ENCODE results near the gene PRIMA1.

The PRIMA1 gene

GRCh38 chr14:93794756-93795155 lies 6.5 kb upstream of the PRIMA1 start:
- DNase-seq (ENCODE audit: low spot score) = no peak

GRCh38 chr14:93793555-93794324 lies 5.5 kb upstream of the PRIMA1 start:
- DNase-seq (ENCODE audit: low spot score) = no peak

GRCh38 chr14:93792391-93792790 lies 4.1 kb upstream of the PRIMA1 start:
- no peak for DNase-seq (ENCODE audit: low spot score)

DNA sequence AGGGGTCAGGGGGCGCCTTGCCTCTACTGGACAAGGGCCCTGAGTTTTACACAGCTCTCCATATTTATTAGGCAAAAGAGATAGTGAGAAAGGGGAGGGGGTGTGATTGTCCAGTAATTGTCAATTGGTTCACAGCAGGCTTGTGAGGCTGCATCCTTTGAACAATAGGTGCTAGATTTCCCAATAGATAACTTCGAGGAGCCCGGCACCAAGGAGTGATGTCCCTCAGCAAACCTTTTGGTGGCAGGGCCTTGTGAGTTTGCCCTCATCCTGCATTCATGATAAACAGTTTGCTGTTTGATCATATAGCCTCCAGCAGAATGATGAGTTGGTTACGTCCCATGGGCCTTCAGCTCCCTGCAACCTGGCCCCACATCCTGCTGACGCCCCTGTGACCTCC lies 2.7 kb upstream of the PRIMA1 start:
- DNase-seq (ENCODE audit: low spot score) = no peak

- no peak for DNase-seq (ENCODE audit: low spot score)
These were observed 1.2 kb upstream of the PRIMA1 start for GRCh38 chr14:93789228-93790130.

DNA sequence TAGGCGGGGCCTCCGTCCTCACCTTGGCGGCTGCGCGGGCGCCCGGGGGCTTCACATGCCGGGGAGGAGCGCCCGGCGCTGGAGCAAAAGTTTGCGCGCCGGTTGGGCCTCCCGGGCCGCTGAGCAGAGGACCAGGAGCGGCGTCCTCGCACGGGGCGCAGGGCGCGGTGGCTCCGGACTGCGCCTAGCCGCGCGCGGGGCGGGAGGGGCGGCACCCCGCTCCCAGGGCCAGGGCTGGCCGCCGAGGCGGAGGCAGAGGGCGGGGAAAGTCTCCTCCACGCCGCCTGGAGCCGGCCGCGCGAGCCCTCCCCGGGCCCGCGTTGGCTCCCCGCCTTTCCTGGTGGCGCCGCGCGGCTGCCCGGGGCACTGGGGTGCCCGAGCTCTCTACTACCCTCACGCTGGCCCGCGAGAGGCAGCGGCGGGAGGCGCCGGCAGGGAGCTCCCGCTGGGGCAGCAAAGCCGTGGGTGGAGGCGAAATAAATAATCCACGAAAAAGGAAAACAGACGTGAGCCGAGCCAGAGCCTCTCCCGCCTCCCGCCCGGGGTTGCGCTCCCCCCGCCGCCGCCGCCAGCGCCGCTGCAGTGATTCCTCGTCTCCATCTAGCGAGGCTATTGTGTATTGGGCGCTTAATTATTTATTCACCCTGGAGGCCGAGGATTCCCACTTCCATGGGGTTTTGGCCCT lies 400 bp upstream of the PRIMA1 start:
- peak; percentile 28 for DNase-seq (ENCODE audit: low spot score)

GRCh38 chr14:93787465-93788292 lies 606 bp downstream of the PRIMA1 start:
- no peak for DNase-seq (ENCODE audit: low spot score)

DNA sequence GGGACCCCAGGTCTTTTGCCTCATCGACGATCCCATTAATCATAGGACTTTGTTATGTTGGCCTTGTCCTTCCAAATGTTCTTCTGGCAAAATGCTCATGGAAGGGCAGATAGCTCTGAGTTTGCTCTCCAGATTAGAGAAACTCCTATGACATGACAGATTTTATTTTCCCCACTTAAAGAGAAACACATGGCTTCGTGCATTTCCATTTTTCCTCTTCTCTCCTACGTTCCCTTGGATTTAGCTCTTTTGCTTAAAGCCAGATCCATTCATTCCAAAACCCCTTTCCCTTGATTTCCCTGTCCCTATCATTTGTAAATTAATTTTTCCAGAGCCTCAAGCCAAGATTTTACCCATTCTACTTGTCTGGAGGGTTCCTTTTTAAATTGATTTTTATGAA lies 2.9 kb downstream of the PRIMA1 start:
- no peak for DNase-seq (ENCODE audit: low spot score)

- no peak for DNase-seq (ENCODE audit: low spot score)
These were observed 3.4 kb downstream of the PRIMA1 start for GRCh38 chr14:93784878-93785277.

DNA sequence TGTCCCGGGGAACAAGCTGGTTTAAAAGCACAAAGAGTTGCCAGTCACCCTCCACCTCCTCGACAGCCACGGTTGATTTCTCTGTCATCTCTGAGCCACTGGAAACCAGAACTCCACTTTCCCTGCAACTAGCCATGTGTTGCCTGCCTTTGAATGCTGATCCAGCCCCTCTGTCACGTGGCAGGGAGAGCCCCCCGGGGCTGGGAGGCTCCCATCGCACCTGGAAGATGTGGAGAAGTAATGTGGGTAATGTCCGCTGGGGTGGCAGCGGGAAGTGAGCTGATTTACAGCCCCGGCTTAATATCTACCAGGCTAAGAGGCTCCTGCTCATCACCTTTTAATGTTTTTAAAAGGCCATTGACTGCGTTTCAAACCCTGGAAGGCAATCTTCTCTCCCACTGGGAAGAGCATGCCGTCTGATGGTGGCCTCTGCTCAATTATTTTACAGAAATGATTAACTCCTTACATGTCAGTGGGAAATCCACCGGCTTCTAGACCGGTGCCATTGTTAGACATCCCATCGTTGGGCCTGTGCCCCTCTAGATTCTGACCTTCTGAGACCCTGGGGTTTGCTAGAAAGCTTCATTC lies 7.4 kb downstream of the PRIMA1 start:
- DNase-seq (ENCODE audit: low spot score) = no peak

DNA sequence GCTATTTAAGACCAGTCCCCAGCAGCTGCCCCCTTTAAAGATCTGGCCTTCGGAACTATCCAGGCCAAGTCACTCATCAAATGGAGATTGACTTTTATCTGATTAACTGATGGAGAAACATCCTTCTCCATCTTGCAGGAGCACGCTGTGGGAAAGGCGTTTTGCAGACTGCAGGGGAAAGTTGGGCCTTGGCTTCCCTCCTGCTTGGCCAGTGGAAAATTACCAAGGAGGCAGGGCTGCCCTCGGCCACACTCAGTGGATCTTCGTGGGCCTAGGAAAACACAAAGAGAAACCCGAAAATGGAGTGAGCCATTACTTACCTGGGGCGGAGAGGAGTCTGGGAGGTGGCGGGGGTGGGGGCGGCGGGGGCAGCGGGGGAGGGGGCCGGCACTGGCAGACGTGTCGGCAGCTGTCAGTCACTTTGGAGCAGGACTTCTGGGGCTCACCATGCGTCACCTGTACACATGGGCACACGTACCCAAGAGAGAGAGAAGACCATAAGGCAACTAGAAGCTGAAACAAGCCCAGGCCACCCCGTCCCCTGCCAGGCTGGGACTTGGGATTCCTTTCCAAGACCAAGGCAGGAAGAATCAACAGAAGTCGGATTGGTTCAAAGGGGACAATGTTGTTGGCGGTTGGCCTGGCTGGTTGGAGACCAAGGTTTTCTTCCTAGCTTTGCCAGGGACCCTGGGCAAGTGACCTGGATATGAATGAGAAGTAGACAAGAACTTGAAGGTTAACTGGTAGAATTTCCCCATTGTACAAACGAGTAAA lies 9.2 kb downstream of the PRIMA1 start:
- DNase-seq (ENCODE audit: low spot score) = no peak

GRCh38 chr14:93778453-93778852 lies 9.8 kb downstream of the PRIMA1 start:
- no peak for DNase-seq (ENCODE audit: low spot score)

DNA sequence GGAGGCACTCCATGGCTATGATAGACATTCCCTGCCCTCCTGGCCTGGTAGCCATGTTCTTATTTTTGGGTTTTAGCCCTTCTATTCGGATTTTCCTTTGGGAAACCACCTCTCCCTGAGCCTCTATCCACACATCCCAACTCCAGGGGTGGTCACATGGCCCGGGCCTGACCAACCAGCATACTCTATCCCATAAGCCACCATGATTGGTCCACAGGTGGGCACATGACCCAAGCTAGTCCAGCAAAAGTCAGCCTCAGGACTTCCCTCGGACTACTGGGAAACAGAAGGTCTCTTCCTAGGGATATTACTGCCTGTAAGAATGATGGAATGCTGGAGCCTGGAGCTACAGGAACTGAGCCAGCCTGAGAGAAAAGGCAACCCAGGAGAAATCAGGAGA lies 12.5 kb downstream of the PRIMA1 start:
- no peak for DNase-seq (ENCODE audit: low spot score)

DNA sequence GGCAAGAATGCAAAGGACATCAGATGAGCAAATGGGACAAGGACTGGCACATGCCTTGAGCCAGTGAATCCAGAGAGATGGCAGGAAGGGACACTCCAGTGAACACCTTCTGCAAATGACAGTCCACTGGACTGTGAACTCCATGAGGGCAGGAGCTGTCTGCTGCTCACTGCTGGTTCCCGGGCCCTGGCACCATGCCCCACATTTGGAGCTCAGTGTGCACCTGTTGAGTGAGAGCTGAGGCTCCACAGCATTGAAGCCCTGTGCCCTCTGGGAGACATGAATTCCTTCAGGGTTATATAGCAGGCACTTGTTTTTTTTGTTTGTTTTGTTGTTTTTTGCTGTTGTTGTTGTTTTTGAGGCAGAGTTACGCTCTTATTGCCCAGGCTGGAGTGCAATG lies 13.1 kb downstream of the PRIMA1 start:
- no peak for DNase-seq (ENCODE audit: low spot score)

DNA sequence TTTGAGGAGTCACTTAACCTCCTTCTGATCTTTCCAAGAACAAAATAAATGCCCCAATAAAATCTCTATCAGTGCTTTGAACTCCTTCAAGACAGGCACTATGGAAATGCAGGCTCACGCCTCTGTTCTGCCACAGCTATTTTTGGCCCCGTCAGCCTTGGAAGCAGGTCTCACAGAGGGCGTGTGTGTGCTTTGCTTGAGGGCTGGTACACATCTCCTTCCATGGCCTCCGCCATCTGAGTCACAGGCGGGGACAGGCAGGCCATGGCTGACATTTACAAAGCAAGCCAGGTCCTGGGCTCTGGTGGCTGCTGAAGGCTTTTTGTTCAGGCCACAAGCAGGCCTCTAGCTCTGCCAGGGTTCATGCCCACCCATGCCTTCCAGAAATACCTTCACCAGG lies 16.0 kb downstream of the PRIMA1 start:
- no peak for DNase-seq (ENCODE audit: low spot score)

- no peak for DNase-seq (ENCODE audit: low spot score)
These were observed 22.3 kb downstream of the PRIMA1 start for GRCh38 chr14:93765970-93766369.

GRCh38 chr14:93765155-93765554 lies 23.1 kb downstream of the PRIMA1 start:
- DNase-seq (ENCODE audit: low spot score) = no peak

- DNase-seq (ENCODE audit: low spot score) = no peak
These were observed 24.1 kb downstream of the PRIMA1 start for GRCh38 chr14:93764211-93764659.

DNA sequence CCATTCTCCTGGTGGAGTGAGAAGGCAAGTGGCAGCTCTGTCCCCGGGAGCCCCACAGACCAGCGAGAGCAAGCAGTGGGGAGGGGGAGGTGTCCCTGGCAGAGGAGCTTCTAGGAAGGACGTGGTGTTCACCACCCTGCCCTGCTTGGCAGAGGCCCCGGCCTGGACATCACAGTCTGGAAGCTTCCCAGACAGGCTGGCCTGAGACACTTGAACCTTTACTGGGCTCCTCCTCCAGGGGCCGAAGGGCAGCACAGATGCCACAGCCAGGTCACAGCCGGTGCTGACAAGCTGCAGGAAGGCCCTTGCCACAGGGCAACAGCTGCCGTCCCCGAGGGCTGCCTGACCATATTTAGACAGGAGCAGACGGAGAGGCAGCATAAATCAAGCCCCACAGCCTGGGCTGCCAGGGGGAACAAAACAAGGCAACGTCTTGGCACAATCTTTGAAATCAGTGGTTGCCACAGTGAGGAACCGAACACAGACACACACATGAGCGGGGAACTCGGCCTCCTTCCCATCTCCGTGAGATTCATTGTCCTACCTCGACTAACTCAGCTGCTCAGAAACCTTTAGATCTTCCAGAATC lies 28.5 kb downstream of the PRIMA1 start:
- DNase-seq (ENCODE audit: low spot score) = no peak

DNA sequence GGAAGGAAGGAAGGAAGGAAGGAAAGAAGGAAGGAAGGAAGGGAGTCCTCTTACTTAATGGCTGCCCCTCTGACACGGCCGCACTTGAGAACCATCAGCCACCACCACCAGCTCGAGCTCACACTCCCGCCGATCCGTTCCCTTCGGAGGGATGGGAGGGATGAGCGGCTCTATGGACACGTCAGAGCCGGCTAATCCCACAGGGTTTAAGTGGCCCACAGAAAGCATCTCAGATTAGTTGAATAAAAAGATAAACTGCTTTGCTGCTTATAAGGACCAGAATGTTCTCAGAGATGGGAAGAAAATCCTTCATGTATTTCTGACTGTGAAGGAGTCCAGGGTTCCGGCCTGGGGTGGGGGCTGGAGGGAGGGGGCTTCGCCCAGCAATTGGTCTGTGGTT lies 31.1 kb downstream of the PRIMA1 start:
- no peak for DNase-seq (ENCODE audit: low spot score)

Data from COLO829 (cell line).